ENCODE results near the gene TFIP11.

TFIP11 gene

GRCh38 chr22:26501996-26502395, 10.3 kb downstream of the TFIP11 start:
- no peak overlapping the region for H3K4me3 Mint-ChIP-seq
- no peaks in the 10 kb centered on the region for H3K27me3 Mint-ChIP-seq
- no peaks in the 10 kb centered on the region for H3K9me3 Mint-ChIP-seq
- H3K27ac Mint-ChIP-seq, result no peak overlapping the region
- ATAC-seq, result no peak
- no peak for DNase-seq
- peaks cover 21% of the 10 kb centered on the region for H3K4me1 Mint-ChIP-seq

GRCh38 chr22:26499188-26499703, 13.0 kb downstream of the TFIP11 start:
- ATAC-seq, result no peak
- Mint-ChIP-seq H3K9me3 (no peaks in the 10 kb centered on the region), H3K4me1 (peaks cover 17% of the 10 kb centered on the region), H3K27me3 (no peaks in the 10 kb centered on the region), H3K4me3 (no peak overlapping the region), H3K27ac (no peak overlapping the region)
- DNase-seq, result no peak

GRCh38 chr22:26496456-26496855, 15.8 kb downstream of the TFIP11 start:
- Mint-ChIP-seq H3K27ac (no peak overlapping the region), H3K27me3 (no peaks in the 10 kb centered on the region), H3K9me3 (no peaks in the 10 kb centered on the region), H3K4me1 (peaks cover 7% of the 10 kb centered on the region), H3K4me3 (no peak overlapping the region)
- DNase-seq (no peak), ATAC-seq (no peak)

GRCh38 chr22:26494506-26494905, 17.8 kb downstream of the TFIP11 start:
- Mint-ChIP-seq H3K4me1 (peaks cover 7% of the 10 kb centered on the region), H3K27ac (no peak overlapping the region), H3K9me3 (no peaks in the 10 kb centered on the region), H3K27me3 (no peaks in the 10 kb centered on the region), H3K4me3 (no peak overlapping the region)
- DNase-seq (no peak), ATAC-seq (no peak)

GRCh38 chr22:26492220-26492619, 20.1 kb downstream of the TFIP11 start:
- Mint-ChIP-seq H3K27me3 (no peaks in the 10 kb centered on the region), H3K4me1 (peaks cover 17% of the 10 kb centered on the region), H3K9me3 (no peaks in the 10 kb centered on the region), H3K4me3 (no peak overlapping the region), H3K27ac (peak overlapping the region in 1 of 2 donors; percentile 5)
- DNase-seq (no peak), ATAC-seq (no peak)

- Mint-ChIP-seq H3K27me3 (no peaks in the 10 kb centered on the region), H3K9me3 (no peaks in the 10 kb centered on the region), H3K4me1 (peaks cover 37% of the 10 kb centered on the region), H3K27ac (peak overlapping the region in 1 of 2 donors; percentile 86), H3K4me3 (no peak overlapping the region)
- ATAC-seq, result no peak
- no peak for DNase-seq
These were observed 22.7 kb downstream of the TFIP11 start for GRCh38 chr22:26489447-26490036.

GRCh38 chr22:26487996-26488395, 24.3 kb downstream of the TFIP11 start:
- H3K4me3 Mint-ChIP-seq, result no peak overlapping the region
- no peaks in the 10 kb centered on the region for H3K27me3 Mint-ChIP-seq
- H3K9me3 Mint-ChIP-seq, result no peaks in the 10 kb centered on the region
- peak overlapping the region; percentile 48 to 62 for H3K27ac Mint-ChIP-seq
- H3K4me1 Mint-ChIP-seq, result peaks cover 37% of the 10 kb centered on the region
- DNase-seq (no peak), ATAC-seq (no peak)

GRCh38 chr22:26486394-26486793, 25.9 kb downstream of the TFIP11 start:
- DNase-seq, result no peak
- Mint-ChIP-seq H3K4me3 (no peak overlapping the region), H3K27me3 (no peaks in the 10 kb centered on the region), H3K9me3 (no peaks in the 10 kb centered on the region), H3K4me1 (peaks cover 53% of the 10 kb centered on the region), H3K27ac (peak overlapping the region; percentile 48 to 91)
- ATAC-seq, result no peak

- Mint-ChIP-seq H3K27me3 (no peaks in the 10 kb centered on the region), H3K4me1 (peaks cover 58% of the 10 kb centered on the region), H3K4me3 (peak overlapping the region; percentile 98 to 99), H3K27ac (peak overlapping the region; percentile 9 to 91), H3K9me3 (no peaks in the 10 kb centered on the region)
- DNase-seq (no peak), ATAC-seq (no peak)
These were observed 26.4 kb downstream of the TFIP11 start for GRCh38 chr22:26485806-26486390.

GRCh38 chr22:26485013-26485412, 27.3 kb downstream of the TFIP11 start:
- peak overlapping the region in 1 of 2 donors; percentile 82 for H3K27ac Mint-ChIP-seq
- no peak for DNase-seq
- no peaks in the 10 kb centered on the region for H3K27me3 Mint-ChIP-seq
- no peaks in the 10 kb centered on the region for H3K9me3 Mint-ChIP-seq
- peak overlapping the region; percentile 98 to 99 for H3K4me3 Mint-ChIP-seq
- no peak for ATAC-seq
- peaks cover 67% of the 10 kb centered on the region for H3K4me1 Mint-ChIP-seq

GRCh38 chr22:26484360-26484706, 27.9 kb downstream of the TFIP11 start:
- H3K27me3 Mint-ChIP-seq, result no peaks in the 10 kb centered on the region
- peak overlapping the region; percentile 97 to 98 for H3K27ac Mint-ChIP-seq
- DNase-seq, result no peak
- H3K9me3 Mint-ChIP-seq, result no peaks in the 10 kb centered on the region
- H3K4me3 Mint-ChIP-seq, result peak overlapping the region; percentile 98 to 99
- ATAC-seq, result no peak
- peaks cover 73% of the 10 kb centered on the region for H3K4me1 Mint-ChIP-seq

GRCh38 chr22:26483439-26484359, 28.6 kb downstream of the TFIP11 start, which contains the start of the genes HPS4 and SRRD:
TSS of gene HPS4 (minus strand) at chr22:26483783. CDS start at chr22:26481762, 2,021 bp downstream.
TSS of gene SRRD (plus strand) at chr22:26483877. CDS start at chr22:26483891, 14 bp downstream.
- DNase-seq (peak; percentile 92), ATAC-seq (peak; percentile 92)
- peaks cover 80% of the 10 kb centered on the region for H3K4me1 Mint-ChIP-seq
- H3K27ac Mint-ChIP-seq, result peak within 1 kb of the TSS; percentile 97 to 98
- H3K27me3 Mint-ChIP-seq, result no peaks in the 10 kb centered on the region
- H3K4me3 Mint-ChIP-seq, result peak within 1 kb of the TSS; percentile 98 to 99
- no peaks in the 10 kb centered on the region for H3K9me3 Mint-ChIP-seq

GRCh38 chr22:26483043-26483438, 29.2 kb downstream of the TFIP11 start:
- no peaks in the 10 kb centered on the region for H3K27me3 Mint-ChIP-seq
- H3K4me1 Mint-ChIP-seq, result peaks cover 79% of the 10 kb centered on the region
- peak; percentile 1 for ATAC-seq
- H3K27ac Mint-ChIP-seq, result peak overlapping the region; percentile 97 to 98
- DNase-seq, result no peak
- H3K9me3 Mint-ChIP-seq, result no peaks in the 10 kb centered on the region
- H3K4me3 Mint-ChIP-seq, result peak overlapping the region; percentile 98 to 99

- peaks cover 83% of the 10 kb centered on the region for H3K4me1 Mint-ChIP-seq
- ATAC-seq (no peak), DNase-seq (no peak)
- H3K27me3 Mint-ChIP-seq, result no peaks in the 10 kb centered on the region
- peak overlapping the region; percentile 98 to 99 for H3K4me3 Mint-ChIP-seq
- no peaks in the 10 kb centered on the region for H3K9me3 Mint-ChIP-seq
- peak overlapping the region in 1 of 2 donors; percentile 98 for H3K27ac Mint-ChIP-seq
These were observed 30.1 kb downstream of the TFIP11 start for GRCh38 chr22:26482161-26482560.

GRCh38 chr22:26481694-26482093, 30.6 kb downstream of the TFIP11 start:
- Mint-ChIP-seq H3K27ac (peak overlapping the region in 1 of 2 donors; percentile 87), H3K27me3 (no peaks in the 10 kb centered on the region), H3K4me1 (peaks cover 87% of the 10 kb centered on the region), H3K4me3 (peak overlapping the region; percentile 98 to 99), H3K9me3 (no peaks in the 10 kb centered on the region)
- DNase-seq, result no peak
- ATAC-seq, result no peak

Data from stimulated activated naive CD8-positive, alpha-beta T cell treated with anti-CD3 and anti-CD28 coated beads, Interleukin-15, amount 100 ng/mL, for 72 hours (primary cell).